ENCODE data around the gene APOE.

Gene APOE

DNA sequence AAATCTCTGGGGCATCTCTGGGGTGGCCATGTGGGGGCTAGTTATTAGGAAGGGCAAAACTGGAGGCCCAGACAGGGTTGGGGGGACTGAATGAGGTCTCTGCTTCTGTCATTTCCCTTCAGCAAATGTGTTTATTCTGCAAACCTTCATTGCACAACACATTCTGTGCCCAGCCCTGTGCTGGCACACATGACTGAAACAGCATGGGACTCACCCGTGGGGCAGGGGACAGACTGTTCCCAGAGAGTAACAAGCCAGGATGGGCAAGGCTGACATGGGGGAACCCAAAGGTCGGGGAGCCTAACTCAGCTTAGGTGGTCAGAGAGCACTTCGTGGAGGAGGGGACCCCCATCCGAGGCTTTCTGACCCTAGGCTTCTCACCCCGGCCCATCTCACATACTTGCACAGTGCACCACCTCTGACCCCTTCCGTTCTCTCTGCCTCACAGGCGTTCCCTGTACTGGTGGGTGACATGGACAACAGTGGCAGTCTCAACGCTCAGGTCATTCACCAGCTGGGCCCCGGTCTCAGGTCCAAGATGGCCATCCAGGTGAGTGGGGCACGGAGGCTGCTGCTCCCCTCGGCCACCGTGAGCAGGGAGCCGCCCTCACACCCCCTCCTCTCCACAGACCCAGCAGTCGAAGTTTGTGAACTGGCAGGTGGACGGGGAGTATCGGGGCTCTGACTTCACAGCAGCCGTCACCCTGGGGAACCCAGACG lies 12.1 kb upstream of the APOE start:
- TF ChIP-seq, protein P1, sequence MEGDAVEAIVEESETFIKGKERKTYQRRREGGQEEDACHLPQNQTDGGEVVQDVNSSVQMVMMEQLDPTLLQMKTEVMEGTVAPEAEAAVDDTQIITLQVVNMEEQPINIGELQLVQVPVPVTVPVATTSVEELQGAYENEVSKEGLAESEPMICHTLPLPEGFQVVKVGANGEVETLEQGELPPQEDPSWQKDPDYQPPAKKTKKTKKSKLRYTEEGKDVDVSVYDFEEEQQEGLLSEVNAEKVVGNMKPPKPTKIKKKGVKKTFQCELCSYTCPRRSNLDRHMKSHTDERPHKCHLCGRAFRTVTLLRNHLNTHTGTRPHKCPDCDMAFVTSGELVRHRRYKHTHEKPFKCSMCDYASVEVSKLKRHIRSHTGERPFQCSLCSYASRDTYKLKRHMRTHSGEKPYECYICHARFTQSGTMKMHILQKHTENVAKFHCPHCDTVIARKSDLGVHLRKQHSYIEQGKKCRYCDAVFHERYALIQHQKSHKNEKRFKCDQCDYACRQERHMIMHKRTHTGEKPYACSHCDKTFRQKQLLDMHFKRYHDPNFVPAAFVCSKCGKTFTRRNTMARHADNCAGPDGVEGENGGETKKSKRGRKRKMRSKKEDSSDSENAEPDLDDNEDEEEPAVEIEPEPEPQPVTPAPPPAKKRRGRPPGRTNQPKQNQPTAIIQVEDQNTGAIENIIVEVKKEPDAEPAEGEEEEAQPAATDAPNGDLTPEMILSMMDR (IDR thresholded peaks at IDR 0.05; ENCODE audit: insufficient read depth, low read depth, low read length, missing control alignments) = no peak
- no peak overlapping the region for H3K4me3 ChIP-seq (ENCODE audit: low read length)
- DNase-seq (ENCODE audit: low read depth) = no peak

DNA sequence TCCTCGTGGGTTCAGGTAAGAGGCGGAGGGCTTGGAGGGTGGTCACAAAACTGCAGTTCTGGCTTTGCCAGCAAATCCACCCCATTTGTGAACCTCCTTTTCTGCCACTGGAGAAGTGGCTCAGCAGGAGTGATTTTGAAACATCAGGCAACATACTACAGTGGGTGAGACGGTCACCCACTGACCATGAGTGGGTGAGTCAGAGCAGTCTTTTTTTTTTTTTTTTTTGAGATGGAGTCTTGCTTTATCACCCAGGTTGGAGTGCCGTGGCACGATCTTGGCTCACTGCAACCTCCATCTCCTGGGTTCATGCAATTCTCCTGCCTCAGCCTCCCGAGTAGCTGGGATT lies 11.6 kb upstream of the APOE start:
- H3K4me3 ChIP-seq (ENCODE audit: low read length) = no peak overlapping the region
- TF ChIP-seq, protein P1 (IDR thresholded peaks at IDR 0.05; ENCODE audit: insufficient read depth, low read depth, low read length, missing control alignments) = no peak
- no peak for DNase-seq (ENCODE audit: low read depth)

DNA sequence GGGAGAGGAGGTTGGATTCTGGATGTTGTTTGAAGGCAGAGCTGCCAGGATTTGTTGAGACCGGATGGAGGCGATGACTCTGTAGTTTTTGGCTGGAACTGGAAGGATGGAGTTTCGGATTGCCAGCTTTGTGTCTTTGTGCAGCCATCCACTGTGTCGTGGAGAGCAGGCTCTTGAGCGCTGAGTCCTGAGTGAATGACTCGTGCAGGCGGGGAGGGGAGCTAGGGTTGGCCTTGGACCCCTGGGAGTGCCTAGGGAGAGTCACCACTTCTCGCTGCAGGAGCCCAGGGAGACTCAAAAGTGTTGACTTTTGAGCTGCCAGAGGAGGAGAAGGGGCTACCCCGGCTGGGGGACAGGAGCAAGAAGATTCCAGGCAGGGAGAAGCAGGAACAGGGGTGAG lies 10.7 kb upstream of the APOE start:
- H3K4me3 ChIP-seq (ENCODE audit: low read length) = no peak overlapping the region
- no peak for DNase-seq (ENCODE audit: low read depth)
- TF ChIP-seq, protein P1 (IDR thresholded peaks at IDR 0.05; ENCODE audit: insufficient read depth, low read depth, low read length, missing control alignments) = no peak

DNA sequence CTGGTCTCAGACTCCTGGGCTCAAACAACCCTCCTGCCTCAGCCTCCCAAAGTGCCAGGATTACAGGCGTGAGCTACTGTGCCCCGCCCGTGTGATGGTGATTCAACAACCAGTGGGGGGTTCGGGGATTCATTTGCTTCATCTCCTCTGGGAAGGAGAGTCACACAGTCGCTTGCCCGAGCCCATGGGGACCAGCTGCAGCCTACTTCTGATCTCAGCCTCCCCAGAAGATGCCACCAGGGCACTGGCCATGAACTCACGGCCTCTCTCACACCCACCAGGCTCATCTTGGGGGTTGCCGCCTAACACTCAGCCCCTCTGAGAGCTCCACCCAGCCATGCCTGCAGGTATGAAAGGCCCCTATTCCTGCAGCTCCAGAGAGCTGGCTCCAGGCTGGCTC lies 7.8 kb upstream of the APOE start:
- DNase-seq (ENCODE audit: low read depth) = no peak
- TF ChIP-seq, protein P1 (IDR thresholded peaks at IDR 0.05; ENCODE audit: insufficient read depth, low read depth, low read length, missing control alignments) = no peak

DNA sequence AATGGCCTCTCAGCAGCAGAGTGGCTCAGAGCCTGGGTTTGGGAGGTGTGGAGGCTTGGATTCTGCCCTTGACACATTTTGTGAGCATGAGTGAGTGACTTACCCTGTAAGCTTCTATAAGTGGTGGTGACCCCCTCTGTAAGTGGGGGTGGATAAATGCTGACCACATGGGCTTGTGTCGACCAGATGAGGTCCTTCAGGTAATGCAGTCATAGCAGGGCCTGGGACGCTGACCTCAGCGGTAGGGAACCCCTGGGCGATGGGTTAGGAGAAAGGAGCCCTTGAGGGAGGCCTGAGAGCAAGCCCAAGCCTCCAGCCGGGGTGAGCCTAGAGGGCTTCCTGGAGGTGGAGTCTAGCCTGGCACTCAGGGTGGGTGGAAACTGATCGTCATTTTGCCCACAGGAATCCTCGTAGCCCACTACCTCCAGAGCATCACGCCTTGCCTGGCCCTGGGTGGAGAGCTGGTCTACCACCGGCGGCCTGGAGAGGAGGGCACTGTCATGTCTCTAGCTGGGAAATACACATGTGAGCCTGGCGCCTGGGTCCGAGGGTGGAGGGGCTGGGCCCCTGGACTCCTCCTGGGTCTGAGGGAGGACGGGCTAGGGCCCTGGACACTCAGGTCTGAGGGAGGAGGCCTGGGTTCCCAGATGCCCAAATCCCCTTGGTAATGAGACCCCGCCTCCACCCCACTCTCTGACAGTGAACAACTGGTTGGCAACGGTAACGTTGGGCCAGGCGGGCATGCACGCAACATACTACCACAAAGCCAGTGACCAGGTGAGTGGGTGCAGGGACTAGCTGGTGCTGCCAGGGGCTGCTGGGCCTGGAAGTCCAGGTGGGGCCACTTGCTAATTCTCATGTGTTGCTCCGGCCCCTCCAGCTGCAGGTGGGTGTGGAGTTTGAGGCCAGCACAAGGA lies 5.0 kb upstream of the APOE start:
- TF ChIP-seq, protein P1 (IDR thresholded peaks at IDR 0.05; ENCODE audit: insufficient read depth, low read depth, low read length, missing control alignments) = no peak
- DNase-seq (ENCODE audit: low read depth) = no peak
- H3K4me3 ChIP-seq (ENCODE audit: low read length) = no peak overlapping the region

More for the DNA sequence above, 7.8 kb upstream of the APOE start:
- H3K4me3 ChIP-seq (ENCODE audit: low read length) = no peak overlapping the region

DNA sequence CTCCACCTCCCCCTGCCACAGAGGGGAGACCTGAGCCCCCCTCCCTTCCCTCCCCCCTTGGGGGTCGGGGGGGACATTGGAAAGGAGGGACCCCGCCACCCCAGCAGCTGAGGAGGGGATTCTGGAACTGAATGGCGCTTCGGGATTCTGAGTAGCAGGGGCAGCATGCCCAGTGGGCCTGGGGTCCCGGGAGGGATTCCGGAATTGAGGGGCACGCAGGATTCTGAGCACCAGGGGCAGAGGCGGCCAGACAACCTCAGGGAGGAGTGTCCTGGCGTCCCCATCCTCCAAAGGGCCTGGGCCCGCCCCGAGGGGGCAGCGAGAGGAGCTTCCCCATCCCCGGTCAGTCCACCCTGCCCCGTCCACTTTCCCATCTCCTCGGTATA lies 2.4 kb upstream of the APOE start:
- TF ChIP-seq, protein P1 (IDR thresholded peaks at IDR 0.05; ENCODE audit: insufficient read depth, low read depth, low read length, missing control alignments) = no peak
- no peak overlapping the region for H3K4me3 ChIP-seq (ENCODE audit: low read length)
- no peak for DNase-seq (ENCODE audit: low read depth)

Measured in epithelial cell of esophagus (primary cell).